Middle frontal gyrus (tissue), 1 donor: ENCODE data around the gene TRIM39.
A peak's percentile ranks its signal among the peaks of the same experiment; 100 is the strongest.

Experiments
- DNase-seq: peaks from one replicate; pipeline ENCODE4 v3.0.0-alpha.2; 2015; ENCODE audit warnings: low spot score; ENCODE audit errors: extremely low spot score

Gene TRIM39

DNA sequence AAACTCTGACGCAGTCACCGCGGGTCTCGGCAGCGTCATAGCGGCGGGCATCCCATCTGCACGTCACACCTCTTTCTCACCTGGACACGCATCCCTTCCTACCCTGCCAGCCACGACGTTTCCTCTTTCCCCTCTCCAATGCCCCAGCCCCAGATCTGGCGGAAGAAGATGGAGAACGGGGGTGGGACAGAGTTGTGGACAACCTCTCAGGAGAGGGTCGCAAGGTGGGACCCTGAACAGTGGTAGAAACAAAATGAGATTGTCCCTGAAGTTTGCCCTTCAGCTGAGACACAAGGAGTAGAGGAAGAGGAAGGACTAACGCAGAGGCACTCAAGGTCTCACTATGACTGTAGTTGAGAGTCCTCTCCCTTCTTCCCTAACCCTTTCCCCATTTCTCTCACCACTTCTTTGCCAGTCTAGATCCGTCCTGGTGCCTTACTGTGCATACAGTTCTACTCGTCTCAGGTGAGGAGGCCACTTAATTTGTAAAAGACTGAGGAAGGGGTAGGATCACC lies 562 bp downstream of the TRIM39 start:
- DNase-seq: no peak

DNA sequence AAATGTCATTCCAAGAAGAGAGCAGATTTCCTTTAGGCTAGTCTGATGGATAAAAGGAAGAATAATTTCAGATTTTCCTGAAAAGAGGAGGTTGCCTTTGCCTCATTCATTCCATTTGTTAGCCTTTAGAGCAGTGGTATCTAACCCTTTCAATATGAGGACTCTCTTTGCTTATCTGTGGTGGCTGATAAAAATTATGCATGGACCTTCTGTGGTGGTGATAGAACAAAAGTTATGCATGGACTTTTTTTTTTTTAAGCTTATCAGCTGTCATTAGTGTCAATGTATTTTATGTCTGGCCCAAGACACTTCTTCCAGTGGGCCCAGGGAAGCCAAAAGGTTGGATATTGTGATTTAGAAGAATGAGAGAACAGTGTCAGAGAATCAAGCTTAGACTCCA lies 1.7 kb downstream of the TRIM39 start:
- no peak for DNase-seq

GRCh38 chr6:30329331-30329730 lies 2.6 kb downstream of the TRIM39 start:
- DNase-seq: no peak

DNA sequence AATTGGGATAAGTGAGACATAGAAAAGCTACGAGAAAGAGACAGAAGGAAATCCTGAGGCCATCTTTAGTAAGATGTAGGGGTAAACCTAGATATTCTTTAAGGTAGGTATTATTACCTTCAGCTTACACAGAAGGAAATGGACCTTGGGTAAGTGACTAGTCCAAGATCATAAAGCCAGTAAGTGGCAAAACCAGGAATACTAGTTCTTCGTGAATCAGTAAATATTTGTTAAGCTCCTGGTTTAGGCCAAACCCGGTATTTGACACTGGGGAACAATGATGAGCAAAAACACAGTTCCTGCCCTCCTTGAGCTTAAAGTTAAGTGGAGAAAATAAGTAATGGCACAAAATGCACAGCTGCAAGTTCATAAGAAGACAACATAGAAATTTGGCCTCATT lies 5.3 kb downstream of the TRIM39 start:
- DNase-seq: no peak

- DNase-seq: no peak
Observed at GRCh38 chr6:30334075-30334783, 7.5 kb downstream of the TRIM39 start.

DNA sequence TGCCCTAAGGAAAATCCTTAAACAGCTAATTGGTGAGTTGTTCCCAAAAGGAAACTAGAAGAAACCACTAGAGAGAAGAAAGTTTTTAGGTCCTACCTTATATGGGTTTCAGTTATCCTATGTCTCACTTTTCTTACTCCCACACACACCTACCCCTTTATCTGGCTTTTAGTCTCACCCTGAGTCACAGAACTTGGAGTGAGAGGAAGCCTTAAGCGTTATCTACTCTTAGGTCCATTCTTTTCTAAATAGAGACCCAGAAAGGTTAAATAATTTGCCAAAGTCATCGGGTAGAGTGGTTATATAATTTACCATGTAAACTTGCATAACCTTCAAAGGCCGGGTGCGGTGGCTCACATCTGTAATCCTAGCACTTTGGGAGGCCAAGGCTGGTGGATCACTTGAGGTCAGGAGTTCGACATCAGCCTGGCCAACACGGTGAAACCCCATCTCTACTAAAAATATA lies 13.9 kb downstream of the TRIM39 start:
- DNase-seq: no peak

GRCh38 chr6:30341218-30341617 lies 14.5 kb downstream of the TRIM39 start:
- DNase-seq: no peak

GRCh38 chr6:30341728-30342127 lies 15.0 kb downstream of the TRIM39 start:
- no peak for DNase-seq

GRCh38 chr6:30344191-30344867 lies 17.6 kb downstream of the TRIM39 start:
- DNase-seq: no peak

DNA sequence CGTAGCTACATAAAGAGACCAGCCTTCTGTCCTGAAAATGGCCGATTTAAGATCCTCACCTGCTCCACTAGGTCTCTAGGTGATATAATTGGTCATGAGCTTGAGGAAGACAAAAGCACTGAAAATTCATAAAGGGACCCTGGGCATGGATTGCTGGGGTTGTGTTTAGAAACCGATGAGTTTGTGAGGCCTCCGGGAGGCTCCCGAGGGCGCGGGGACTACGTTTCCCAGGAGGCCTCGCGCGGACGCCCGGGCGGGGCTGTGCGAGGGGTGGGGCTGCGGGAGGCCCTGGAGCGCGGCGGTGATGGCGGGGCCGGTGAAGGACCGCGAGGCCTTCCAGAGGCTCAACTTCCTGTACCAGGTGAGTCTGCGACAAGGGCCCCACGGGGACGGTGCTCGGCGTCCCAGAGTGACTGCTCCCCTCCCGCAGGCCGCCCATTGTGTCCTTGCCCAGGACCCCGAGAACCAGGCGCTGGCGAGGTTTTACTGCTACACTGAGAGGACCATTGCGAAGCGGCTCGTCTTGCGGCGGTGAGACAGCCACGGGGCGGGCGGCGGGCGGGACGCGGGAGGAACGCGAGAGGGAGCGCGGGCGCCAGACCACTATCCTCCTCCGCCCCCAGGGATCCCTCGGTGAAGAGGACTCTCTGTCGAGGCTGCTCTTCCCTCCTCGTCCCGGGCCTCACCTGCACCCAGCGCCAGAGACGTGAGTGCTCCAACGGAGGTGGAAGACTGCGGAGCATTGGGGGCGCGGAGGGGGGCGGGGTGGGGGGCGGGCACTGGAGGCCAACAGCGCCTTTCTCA lies 18.3 kb downstream of the TRIM39 start, which contains the start of gene RPP21:
Gene RPP21, plus strand, starts transcription at position 289 of the 804 bp plus-strand sequence. Its CDS starts 16 bp downstream, at position 305.
- DNase-seq: peak; percentile 76

GRCh38 chr6:30345852-30346251 lies 19.1 kb downstream of the TRIM39 start:
- no peak for DNase-seq

DNA sequence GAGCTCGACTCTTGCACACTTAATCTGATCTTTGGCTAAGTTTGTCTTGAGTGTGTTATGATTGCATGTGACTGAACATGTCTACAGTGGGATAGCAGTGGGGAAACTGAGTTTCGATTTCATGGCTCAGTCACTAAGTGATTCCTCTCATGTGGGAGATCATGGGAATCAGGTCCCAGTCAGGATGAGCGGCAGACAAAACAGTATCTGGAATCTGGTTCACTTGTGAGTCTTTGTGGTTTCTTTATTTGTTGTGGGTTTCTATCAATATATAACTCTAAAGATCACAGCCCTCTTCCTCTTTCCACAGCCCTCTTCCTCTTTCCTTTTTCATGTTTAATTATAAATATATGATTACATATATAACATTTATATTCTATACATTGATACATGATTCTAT lies 22.2 kb downstream of the TRIM39 start:
- DNase-seq: no peak

GRCh38 chr6:30349421-30350177 lies 22.9 kb downstream of the TRIM39 start:
- no peak for DNase-seq

GRCh38 chr6:30350524-30350923 lies 23.8 kb downstream of the TRIM39 start:
- no peak for DNase-seq

- no peak for DNase-seq
Observed at GRCh38 chr6:30352550-30352949, 25.8 kb downstream of the TRIM39 start.

- DNase-seq: no peak
Observed at GRCh38 chr6:30355281-30355680, 28.6 kb downstream of the TRIM39 start.

DNA sequence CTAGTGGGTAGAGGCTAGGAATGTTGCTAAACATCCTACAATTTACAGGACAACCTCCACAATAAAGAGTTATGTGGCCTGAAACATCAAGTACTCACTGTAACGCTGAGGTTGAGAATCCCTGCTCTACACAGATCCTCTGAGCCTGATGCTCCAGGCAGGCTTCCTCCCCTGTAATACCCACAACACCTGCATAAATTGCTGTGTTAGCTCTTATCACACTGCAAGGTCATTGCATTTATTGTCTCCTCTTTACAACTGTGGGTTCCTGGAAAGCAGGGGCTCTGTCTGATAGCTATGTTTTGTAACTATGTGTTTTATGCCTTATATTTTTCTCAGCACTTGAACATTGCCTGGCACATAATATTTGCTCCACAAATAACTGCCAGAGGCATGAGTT lies 29.8 kb downstream of the TRIM39 start:
- DNase-seq: no peak

DNA sequence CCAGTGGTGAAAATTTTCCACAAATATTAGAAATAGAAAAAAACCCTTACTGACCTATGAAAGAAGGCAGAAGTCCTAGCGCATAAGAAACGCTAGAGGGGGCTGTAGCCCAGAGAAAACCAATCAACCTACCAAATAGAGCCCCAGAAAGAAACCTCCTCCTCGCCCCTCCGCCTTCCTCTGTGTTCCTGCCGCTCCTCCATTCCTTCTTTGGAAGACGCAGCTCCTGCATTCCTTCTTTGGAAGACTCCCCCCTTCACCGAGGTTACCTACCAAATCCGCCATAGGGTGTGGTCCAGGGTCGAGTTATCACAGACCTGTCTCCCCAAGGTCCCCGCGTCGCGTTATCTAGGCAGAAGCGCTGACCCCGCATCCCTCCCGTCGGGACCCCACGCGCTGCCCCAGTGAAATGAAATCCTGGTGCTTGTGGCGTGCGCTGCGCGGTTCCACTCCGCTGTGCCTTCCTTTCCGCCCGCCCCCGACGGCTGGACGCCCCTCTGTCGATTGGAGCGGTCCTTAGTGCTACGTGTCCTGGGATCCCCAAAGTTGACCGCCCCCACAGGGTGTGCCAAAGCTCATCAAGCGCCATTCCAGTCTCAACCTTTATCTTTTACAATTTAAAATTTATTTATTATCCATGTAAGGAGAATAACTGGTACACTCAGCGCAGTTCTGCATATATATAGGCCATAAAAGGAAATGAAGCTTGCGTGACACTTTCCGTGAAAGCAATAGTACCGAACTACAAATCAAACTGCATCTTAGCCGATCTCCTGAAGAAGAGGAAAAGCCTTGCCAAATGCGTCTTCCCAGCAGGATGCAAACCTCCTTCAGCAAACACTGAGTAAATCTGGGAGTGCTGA lies 31.2 kb downstream of the TRIM39 start:
- DNase-seq: peak; percentile 61

- no peak for DNase-seq
Observed at GRCh38 chr6:30359276-30359675, 32.5 kb downstream of the TRIM39 start.

DNA sequence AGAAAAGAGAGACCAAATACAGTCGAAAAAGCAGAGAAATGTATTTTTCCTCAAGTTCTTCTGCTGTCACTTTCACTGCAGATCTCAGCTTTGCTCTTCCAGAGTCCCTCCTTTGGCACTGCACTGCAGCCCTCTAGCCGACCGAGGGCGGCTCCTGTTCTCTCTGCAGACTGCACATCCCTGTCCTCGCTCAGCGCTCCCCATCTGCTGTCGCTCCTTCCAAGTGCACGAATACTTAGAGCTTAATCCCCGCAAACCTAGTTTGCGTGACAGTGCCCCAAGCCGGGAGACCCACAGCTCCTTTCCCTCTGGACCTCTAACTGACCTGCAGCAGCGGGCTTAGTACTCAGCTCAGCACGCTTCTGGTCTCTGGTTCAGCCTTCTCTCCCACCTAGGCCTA lies 33.4 kb downstream of the TRIM39 start:
- DNase-seq: no peak
